ENCODE measurements around the gene KCP.

The KCP gene

GRCh38 chr7:128873234-128873633 is 37.3 kb downstream of the KCP start:
- H3K4me3 ChIP-seq (ENCODE audit: low read depth, low read length) = no peak overlapping the region
- TF ChIP-seq MAX (IDR thresholded peaks at IDR 0.05; ENCODE audit: low read depth, low read length) (no peak), CTCF (IDR thresholded peaks at IDR 0.05; ENCODE audit: low read depth, low read length) (no peak), POLR2A (IDR thresholded peaks at IDR 0.05; ENCODE audit: extremely low read depth, insufficient read length) (no peak), MYC (IDR thresholded peaks at IDR 0.05; ENCODE audit: low read depth, low read length) (no peak)
- no peak for DNase-seq (ENCODE audit: low read depth)

- H3K4me3 ChIP-seq (ENCODE audit: low read depth, low read length) = no peak overlapping the region
- DNase-seq (ENCODE audit: low read depth) = peak; percentile 41
- no peak for TF ChIP-seq MYC (IDR thresholded peaks at IDR 0.05; ENCODE audit: low read depth, low read length)
- TF ChIP-seq CTCF (IDR thresholded peaks at IDR 0.05; ENCODE audit: low read depth, low read length) = peak; percentile 39
- TF ChIP-seq POLR2A (IDR thresholded peaks at IDR 0.05; ENCODE audit: extremely low read depth, insufficient read length) = no peak
- no peak for TF ChIP-seq MAX (IDR thresholded peaks at IDR 0.05; ENCODE audit: low read depth, low read length)
Measured at GRCh38 chr7:128872394-128872824, 38.1 kb downstream of the KCP start.

- no peak overlapping the region for H3K4me3 ChIP-seq (ENCODE audit: low read depth, low read length)
- TF ChIP-seq POLR2A (IDR thresholded peaks at IDR 0.05; ENCODE audit: extremely low read depth, insufficient read length) = no peak
- no peak for TF ChIP-seq MAX (IDR thresholded peaks at IDR 0.05; ENCODE audit: low read depth, low read length)
- DNase-seq (ENCODE audit: low read depth) = no peak
Measured at GRCh38 chr7:128871050-128871449, 39.5 kb downstream of the KCP start.

GRCh38 chr7:128869944-128870285 is 40.6 kb downstream of the KCP start:
- H3K4me3 ChIP-seq (ENCODE audit: low read depth, low read length) = no peak overlapping the region
- no peak for DNase-seq (ENCODE audit: low read depth)
- TF ChIP-seq CTCF (IDR thresholded peaks at IDR 0.05; ENCODE audit: low read depth, low read length) = no peak
- no peak for TF ChIP-seq POLR2A (IDR thresholded peaks at IDR 0.05; ENCODE audit: extremely low read depth, insufficient read length)
- TF ChIP-seq MYC (IDR thresholded peaks at IDR 0.05; ENCODE audit: low read depth, low read length) = no peak
- no peak for TF ChIP-seq MAX (IDR thresholded peaks at IDR 0.05; ENCODE audit: low read depth, low read length)

DNA sequence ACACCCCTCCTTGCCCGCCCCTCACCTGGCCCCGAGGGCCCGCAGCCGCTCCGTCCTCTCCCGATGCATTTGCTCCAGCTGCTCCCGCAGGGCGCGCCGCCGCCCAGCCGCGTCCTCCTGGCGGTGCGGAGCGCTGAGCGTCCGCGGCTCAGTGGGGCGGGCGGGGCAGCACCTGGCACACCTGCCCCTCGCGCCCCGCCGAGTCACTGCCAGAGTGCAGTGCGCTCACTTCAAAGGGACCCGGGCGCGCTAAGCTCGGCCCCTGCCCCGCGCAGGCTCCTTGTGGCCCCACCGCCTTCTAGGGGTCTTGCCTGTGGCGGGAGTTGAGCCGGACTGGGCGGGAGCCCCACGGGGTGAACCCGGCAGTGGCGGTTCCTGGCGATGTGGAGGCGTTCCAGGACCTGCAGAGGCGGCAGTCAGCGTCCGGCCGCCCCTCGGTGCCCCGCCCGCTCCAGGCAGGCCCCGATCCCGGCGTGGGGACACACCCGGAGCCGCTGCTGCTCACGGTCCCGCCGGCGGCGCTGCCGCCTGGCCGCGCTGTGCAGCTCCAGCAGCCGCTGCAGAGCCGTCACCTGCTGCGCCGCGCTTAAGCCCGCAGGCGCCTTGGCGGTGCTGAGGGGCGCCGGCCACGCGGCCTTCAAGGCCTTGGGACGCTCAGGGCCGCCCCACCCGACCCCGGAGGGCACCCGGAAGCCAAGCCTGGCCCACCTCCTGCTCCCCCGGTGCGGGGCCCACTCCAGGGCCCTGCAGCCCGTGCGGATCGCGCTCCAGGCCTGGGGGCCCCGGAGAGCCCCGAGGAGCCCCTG is 41.2 kb downstream of the KCP start:
- TF ChIP-seq MYC (IDR thresholded peaks at IDR 0.05; ENCODE audit: low read depth, low read length) (no peak), MAX (IDR thresholded peaks at IDR 0.05; ENCODE audit: low read depth, low read length) (no peak), CTCF (IDR thresholded peaks at IDR 0.05; ENCODE audit: low read depth, low read length) (no peak), POLR2A (IDR thresholded peaks at IDR 0.05; ENCODE audit: extremely low read depth, insufficient read length) (no peak)
- DNase-seq (ENCODE audit: low read depth) = peak; percentile 29
- no peak overlapping the region for H3K4me3 ChIP-seq (ENCODE audit: low read depth, low read length)

DNA sequence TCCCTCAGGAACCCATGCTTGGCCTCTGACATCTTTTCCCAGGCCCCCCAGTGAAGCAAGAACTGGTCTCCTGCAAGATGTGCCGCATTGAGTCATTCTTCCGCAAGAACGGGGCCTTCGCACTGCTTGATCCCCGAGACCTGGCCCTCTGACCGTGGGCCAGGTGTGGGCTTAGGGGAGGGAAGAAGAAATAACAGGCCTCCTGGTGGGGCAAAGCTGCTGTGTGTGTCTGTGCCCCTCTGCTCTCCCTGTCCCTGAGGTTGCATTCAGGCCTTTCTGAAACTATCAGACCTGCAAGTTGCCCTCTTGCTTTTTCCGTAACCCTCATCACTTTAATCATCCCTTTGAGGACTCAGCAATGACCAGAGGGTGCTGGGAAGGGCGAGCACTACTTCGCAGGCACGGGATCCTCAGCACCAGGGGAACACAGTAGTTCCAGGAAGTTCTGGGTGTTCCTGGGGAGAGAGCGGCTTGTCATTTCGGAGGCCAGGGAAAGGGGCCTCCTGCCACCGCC is 41.8 kb downstream of the KCP start:
- no peak overlapping the region for H3K4me3 ChIP-seq (ENCODE audit: low read depth, low read length)
- DNase-seq (ENCODE audit: low read depth) = no peak

More for the DNA sequence above, 41.8 kb downstream of the KCP start:
- TF ChIP-seq MAX (IDR thresholded peaks at IDR 0.05; ENCODE audit: low read depth, low read length) = no peak
- no peak for TF ChIP-seq MYC (IDR thresholded peaks at IDR 0.05; ENCODE audit: low read depth, low read length)
- no peak for TF ChIP-seq CTCF (IDR thresholded peaks at IDR 0.05; ENCODE audit: low read depth, low read length)
- TF ChIP-seq POLR2A (IDR thresholded peaks at IDR 0.05; ENCODE audit: extremely low read depth, insufficient read length) = no peak

All from NB4 (cell line).